GM21447 (cell line): ENCODE results near the gene CDK14.

Experiments used
- ATAC-seq: cut with Tn5 transposase; IDR thresholded peaks from one replicate; pipeline ENCODE4 v1.9.1; 2021; ENCODE audit not compliant: unreplicated experiment

CDK14 gene

GRCh38 chr7:90677486-90678404, 81.6 kb downstream of the CDK14 start:
- ATAC-seq: no peak

DNA sequence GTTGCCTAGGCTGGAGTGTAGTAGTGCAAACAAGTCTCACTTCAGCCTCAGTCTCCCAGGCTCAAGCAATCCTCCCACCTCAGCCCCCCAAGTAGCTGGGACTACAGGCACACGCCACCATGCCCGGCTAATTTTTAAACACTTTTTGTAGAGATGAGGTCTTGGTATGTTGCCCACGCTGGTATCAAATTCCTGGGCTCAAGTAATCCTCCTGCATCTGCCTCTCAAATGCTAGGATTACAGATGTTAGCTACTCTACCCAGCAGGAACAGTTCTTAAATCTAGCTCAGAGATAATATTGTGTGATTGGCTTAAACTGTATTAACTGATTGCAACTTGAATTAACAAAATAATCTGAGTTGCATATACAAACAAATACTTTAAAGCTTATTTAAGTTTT, 82.9 kb downstream of the CDK14 start:
- ATAC-seq: no peak

GRCh38 chr7:90680484-90680883, 84.4 kb downstream of the CDK14 start:
- ATAC-seq: no peak

- no peak for ATAC-seq
Observed at GRCh38 chr7:90681336-90682022, 85.4 kb downstream of the CDK14 start.

- no peak for ATAC-seq
Observed at GRCh38 chr7:90686146-90686545, 90.0 kb downstream of the CDK14 start.

DNA sequence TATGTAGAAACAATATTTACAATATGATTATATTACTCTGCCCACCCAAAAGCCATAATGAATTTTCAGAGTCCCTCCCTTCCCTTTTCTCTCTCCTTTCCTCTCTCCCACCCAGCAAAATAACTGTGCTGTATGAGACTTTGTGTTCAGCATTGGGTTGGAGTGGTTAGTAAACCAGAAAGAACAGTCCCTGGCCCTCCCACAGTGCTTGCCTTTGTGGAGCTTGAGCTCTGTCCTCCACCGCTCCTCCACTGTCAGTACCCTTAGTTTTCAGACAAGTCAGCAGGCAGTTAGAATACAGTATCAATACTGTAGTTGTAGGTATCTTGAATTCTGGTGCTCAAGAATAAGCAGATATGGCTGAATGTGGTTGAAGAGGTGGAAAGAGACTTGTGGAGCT, 92.7 kb downstream of the CDK14 start:
- ATAC-seq: no peak

DNA sequence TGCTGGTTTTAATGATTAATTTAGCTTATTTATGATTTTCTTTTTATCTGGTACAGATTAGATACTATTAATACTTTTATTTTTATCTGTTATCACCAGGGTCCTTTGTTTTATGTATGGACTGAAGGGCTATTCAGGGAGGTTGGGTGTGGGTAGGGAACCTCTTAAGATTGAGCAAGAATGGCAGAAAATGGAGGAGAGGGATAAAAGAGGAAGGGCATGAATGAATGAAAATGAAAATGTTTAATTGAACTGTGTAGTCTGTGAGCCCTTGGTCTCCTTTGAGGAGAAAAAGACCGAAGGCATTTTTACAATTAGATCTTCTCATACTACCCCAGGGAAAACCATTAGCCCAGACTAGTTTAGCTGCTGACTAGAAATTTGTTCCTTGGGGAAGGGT, 93.1 kb downstream of the CDK14 start:
- ATAC-seq: no peak

DNA sequence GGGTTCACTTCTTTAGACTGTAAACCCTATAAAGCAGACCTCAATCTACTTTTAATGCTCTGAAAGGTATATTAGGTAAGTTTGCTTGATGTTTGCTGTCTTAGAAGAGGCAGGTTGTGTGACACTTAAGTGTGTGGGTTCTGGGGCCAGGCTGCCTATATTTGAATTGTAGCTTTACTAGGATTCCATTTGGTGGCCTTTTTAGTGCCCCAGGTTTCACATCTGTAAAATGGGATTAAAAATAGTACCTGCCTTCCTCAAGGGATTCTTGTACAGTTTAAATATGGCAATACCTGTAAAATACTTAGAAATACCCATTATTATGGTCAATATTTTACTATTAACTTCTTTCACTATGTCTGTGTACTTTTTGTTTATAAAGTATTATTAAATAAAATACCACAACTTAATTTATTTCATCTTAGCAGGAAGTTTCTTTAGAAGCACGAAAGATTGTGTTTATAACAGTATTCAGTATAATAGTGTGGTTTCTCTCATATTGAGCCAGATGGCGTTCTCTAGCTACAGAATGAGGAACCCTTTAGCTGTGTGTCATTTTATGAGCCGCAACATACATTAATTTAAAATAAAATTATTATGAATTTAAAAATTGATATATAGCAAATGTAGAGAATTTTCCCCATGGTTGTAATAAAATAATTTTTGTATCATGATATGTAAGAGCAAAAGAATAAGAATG, 94.2 kb downstream of the CDK14 start:
- peak; percentile 57 for ATAC-seq

GRCh38 chr7:90692396-90692795, 96.3 kb downstream of the CDK14 start:
- ATAC-seq: no peak

GRCh38 chr7:90692947-90693346, 96.8 kb downstream of the CDK14 start:
- no peak for ATAC-seq

- ATAC-seq: no peak
Observed at GRCh38 chr7:90693939-90694338, 97.8 kb downstream of the CDK14 start.

DNA sequence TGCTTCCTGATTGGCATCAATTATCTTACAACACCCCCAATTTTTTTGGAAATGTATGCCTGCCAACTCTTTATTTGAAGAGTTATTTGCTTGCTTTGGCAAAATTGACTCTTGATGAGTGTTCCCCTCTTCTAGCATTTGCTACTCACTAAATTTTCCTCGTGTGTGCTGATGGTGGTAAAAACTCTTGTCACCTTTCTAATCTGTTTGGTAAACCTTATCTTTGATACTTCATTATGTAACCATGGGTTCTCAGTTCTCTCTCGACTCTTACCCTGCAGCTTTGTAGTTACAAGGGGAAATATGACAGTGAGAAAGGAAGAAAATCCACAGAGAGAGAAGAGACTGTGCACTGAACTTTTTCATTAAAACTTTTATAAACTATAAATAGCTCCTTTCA, 102.5 kb downstream of the CDK14 start:
- no peak for ATAC-seq

- ATAC-seq: peak; percentile 66
Observed at GRCh38 chr7:90701021-90701420, 104.9 kb downstream of the CDK14 start.

DNA sequence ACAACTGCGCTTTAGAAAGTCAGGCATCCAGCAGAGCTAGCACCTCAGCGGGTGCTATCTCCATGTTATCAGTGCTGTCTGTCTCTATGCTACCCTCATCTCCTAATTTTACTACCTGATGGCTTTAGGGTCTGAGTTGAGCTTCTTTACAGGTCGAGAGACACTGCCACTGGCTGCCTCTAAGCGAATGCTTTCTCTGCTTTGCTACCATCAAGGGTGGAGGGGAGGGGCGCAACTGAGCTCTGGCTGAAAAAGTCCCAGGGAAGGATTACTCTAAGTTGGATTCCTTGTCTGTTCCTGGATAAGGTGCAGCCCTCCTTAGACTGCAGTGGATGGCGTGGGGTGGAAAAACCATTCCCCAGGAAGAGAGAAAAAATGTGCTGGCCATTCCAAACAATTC, 105.7 kb downstream of the CDK14 start:
- ATAC-seq: no peak

GRCh38 chr7:90705391-90706071, 109.4 kb downstream of the CDK14 start:
- ATAC-seq: no peak

DNA sequence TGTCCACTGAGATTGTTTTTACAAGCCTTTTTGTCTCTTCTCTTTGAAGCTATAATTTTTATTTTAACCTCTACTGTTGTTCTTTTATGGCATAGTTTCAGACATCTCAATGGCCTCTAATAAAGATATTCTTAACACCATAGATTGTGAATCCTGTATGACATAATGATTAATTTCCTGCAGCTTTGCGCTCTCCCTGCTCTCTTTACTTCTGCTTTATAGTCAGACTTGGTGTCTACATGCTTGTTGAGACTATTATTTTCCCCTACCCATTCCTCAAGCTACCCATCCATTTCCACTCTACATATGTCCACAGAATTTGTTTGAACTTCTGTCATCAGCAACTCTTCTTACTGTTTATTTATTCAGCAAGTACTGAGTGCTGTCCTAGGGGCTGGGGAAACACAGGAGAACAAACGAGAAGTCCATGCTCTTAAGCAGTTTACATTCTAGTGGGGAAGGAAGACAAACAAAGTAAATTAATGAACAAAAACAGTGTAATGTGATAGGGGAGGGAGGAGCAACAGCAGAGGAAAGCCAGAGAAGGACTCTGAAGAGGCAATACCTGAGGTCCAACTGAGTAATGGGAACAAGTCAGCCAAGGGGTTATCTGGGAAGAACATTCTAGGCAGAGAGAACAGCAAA, 110.1 kb downstream of the CDK14 start:
- no peak for ATAC-seq

- peak; percentile 51 for ATAC-seq
Observed at GRCh38 chr7:90708841-90709317, 112.8 kb downstream of the CDK14 start.

DNA sequence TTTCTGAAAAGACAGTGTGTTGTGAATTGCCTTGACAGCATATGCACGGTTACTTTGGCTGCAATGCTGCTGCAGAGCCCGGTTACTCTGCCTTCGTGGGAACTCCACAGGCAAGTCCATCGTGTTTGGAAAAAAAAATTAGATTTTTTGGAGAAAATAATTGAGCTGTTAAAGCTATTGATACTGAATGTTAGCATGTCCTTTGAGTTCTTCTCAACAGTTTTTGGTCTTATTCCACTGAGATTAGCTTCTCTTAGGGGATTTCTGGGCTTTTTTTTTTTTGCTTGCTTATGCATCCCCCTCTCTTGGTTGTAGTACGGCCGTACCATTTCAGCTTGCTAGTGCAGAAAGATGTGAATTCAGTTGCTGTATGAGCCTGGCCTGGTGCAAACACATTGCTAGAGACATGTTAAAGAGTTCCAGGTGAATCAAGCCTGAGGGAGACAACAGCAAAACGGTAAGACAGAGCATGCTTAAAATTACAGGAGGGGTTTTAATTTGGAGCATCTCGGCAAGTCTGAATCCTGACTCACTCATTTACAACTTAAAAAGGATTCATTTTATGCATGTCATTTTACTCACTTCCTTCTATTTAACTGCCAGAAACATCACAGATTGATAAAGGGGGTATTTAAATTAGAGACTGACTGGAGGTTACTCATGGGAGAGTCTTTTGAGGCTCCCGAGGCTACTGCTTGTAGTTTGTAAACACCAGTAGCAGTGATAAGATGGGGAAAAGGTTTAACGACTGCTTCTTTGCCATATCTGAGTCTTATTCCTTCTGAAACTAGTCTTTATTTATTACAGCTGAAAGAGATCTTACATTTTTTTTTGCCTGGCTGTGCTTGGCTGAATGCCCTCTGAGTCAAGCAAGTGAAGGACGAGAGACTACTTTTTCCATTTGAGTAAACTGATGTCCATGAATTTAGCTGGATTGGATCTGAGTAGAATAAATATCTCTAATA, 113.7 kb downstream of the CDK14 start:
- ATAC-seq: peak; percentile 54

GRCh38 chr7:90710466-90710850, 114.3 kb downstream of the CDK14 start:
- peak; percentile 10 for ATAC-seq
